Stimulated activated CD8-positive, alpha-beta memory T cell treated with anti-CD3 and anti-CD28 coated beads, Interleukin-7, amount 100 ng/mL, for 48 hours (primary cell): ENCODE data around the gene STARD4.

Experiments
- DNase-seq, 2 donors: peaks; one replicate each; pipeline ENCODE4 v3.0.0-alpha.2; 2020; ENCODE audit warnings: low read depth in 1 of 2; ENCODE audit errors: extremely low read depth in 1 of 2

Gene STARD4

DNA sequence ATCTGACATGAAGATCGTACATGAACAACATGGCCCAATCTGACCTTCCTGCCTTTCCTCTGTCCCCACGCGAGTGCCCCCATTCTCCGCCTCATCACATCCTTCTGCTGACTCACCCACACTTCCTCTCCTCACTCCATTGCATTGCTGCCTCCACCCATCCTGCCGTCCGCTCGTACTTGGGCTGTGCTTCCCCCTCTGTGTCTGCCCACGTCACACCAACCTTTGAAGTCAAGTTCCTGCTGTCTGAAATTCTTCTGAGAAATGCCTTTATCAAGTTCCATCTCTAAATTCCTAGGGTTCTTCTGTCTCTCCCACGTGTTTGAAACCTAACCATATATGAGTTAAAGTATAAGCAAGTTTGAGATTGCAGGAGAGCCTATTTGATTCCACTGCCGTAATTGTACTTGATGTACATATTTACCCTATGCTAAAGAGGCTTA is 18.0 kb upstream of the STARD4 start:
- peak; percentile 66 to 79 for DNase-seq

GRCh38 chr5:111528056-111528455 is 15.7 kb upstream of the STARD4 start:
- DNase-seq: no peak

DNA sequence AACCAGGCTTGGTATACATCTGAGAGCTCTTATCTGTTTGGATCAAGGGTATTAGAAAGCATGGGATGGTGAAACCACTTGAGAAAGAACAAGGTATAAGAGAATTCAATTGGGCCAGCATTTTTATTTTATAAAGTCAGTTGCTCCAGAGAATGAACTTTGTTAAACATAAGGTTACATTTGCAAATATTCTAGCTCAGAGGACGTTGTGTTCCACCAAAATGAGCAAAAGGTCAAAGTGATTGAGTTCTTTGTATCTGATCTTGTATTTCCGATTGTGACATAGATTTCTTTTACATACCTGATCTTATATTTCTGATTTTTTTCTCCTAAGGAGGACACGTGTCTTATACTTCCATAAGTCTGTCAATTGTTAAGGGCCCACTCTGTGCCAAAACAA is 8.6 kb upstream of the STARD4 start:
- no peak for DNase-seq

DNA sequence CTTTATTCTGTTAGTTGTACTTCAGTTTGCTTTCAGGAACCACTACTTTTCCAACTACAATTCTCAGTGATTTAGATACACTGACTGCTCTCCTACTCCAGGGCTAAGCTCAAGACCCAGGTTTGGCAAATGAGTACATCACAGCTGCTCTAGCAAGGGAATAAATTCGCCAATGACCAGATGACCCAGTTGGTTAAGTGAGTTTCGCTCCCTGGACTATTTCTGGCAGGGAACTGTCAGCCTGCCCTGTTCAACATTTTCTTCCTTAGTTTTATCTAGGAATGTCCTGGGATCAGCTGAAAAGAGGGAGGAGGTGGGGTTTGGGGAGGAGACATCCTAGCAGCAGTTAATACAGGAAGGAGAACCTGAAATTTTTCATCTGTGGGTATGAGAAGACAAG is 6.4 kb upstream of the STARD4 start:
- no peak for DNase-seq

DNA sequence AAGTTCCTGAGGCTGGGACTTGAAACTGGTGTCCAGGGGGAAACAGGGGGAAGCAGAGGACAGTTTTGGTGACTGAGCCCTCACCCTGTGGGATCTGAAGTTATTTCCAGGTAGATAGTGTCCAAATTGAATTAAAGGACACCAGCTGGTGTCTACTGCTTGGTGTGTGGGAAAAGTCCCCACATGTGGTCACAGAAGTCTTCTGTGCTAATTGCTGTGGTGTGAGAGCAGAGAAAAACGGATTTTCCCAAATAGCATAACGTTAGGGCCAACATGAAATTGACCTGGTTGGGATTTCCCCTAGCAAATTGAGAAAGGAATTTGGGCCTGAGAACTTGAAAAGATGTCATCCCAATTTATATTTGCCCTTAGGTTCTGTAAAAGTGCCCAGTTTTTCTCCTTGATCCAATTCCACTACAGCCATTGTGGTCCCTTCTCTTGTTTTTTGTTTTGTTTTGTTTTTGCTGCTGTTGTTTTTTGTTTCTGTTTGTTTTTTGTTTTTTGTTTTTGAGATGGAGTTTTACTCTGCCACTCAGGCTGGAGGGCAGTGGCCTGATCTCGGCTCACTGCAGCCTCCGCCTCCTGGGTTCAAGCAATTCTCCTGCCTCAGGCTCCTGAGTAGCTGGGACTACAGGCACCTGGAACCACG is 5.6 kb upstream of the STARD4 start:
- DNase-seq: no peak

- no peak for DNase-seq
Measured at GRCh38 chr5:111514087-111514486, 1.8 kb upstream of the STARD4 start.

DNA sequence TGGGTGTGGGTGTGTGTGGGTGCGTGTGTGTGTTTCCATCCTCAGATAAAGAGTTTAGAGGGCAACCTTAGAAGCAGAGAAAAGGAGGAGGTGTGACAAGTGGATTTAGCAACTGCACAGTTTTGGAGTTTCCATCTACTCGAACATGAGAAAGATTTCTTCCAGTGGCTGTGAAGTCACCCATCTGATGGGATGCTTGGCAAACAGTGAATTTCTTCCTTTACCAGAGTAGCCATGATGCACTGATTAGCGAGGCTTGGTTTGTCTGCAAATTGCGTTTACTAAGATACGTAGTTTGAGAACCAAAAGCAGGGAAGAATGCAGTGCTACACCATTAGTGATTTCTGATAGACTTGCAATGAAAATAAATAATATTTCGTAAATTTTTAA is 791 bp upstream of the STARD4 start:
- DNase-seq: peak in 1 of 2 donors; percentile 32

DNA sequence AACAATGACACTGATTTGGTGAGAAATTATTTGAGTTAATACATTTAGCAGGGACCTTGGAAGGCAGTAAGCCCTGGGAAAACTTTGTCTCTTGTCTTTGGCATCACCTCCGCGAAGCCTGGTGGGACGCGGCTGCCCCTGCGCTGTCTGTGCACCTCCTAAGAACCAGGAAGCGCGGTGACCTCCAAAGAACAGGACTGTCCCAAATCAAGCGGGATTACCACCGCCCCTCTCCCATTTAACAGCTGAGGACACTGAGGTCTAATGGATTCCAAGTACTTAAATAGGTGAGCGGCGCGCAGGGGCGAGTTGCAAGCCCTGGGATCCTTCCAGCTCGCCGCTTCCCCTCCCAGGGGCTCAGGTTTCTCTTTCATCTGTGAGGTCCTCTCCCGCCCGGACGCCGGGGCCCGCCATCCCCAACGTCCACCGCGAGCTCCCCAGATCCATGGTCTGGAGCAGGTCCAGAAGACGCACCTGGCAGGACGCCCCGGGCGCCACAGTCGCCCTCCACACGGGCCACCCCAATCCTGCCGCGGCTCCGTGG is 432 bp downstream of the STARD4 start:
- DNase-seq: no peak

DNA sequence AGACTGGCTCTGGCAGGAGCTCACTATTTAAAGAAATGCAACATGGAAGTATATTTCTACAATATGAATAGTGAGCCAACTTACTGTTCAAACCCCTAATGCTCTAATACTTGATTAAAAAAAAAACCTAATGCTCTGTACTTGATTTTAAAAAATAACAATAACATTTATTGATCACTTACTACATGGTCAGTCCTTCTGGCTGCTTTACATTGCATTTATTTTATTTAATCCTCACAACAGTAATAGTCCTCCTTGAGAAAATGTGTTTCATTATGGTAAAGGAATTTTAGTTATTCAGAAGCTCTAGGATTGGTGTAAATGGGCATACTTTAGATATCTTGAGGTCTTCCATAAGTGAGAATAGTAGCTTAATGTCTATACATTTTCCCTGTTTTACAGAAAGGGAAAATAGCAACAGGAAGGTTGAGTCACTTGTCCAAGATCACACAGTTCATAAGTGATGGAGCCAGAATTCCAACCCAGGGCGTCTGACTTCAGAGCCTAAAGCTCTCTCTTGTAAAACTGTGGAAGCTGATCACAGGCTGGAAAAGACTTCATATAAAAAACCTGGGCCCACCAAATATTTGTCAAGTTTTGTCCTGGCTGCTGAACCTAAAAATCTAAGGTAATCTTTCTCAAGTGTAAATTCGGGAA is 1.0 kb downstream of the STARD4 start:
- DNase-seq: no peak

DNA sequence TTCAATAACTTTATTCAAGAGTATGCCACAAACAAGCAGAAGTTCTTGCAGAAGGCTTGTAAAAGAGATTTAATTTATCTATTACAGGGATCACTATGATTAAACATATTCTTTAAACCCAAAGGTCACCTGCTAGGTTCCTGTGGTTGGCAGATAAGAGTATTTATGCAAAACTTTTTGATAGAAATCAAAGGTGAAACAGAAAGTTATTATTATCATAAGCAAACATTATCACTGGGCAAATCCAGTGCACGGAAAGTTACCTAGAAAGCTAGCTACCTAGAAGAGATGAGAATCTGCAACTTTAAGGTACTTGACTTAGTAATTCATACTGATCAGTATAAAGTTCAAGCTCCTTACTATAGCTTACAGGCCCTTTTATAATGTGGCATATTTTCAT is 3.2 kb downstream of the STARD4 start:
- DNase-seq: no peak

DNA sequence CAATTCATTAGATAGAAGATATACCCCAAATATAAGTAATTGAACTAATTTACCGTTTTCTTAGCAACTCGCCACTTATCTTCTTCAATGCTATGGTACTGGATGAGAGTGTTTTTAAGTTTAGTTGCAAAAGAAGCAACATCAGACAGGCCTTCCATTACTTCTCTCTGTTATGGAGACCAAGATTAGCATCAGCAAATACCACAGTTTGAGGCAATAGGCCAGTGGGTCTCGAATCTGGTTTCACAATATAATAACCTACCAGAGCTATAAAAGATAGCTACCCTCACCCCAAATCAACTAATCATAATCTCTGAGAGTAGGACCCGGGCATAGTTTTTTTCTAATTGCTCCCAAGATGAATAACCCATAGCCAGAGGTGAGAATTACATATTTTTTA is 5.1 kb downstream of the STARD4 start:
- DNase-seq: no peak

DNA sequence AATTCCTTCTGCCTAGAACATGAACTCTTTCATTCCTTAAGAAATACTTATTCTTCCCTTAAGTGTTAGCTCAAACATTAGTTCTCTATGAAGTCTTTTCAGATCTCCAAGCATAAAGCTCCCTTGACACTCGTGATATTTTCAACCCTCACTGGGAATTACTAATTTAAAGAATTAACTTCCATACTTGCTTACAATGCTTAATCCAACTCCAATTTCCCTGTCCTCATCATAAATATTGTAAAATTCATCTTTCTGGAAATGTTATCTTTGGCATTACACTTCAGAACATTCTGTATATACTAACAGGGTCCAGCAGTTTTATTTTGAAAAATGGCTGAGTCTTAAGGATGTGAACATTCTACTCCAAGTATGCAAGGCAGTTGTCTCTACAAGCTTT is 7.2 kb downstream of the STARD4 start:
- DNase-seq: no peak

DNA sequence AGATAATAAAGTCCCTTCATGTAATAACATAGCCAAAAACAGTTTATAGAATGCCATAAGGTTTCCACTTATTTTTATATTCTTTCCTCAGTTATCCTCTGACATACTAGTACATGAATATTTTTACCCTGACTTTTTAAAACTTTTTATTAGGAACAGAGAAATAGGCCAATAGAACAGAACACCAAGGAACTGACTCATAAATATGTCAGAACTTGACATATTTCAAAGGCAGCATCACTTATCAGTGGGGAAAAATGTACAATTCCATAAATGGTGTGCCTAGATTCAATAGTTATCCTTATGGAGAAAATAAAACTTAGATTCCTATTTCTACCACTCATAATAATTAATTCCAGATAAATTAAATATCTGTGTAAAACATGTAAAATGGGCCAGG is 9.4 kb downstream of the STARD4 start:
- no peak for DNase-seq

GRCh38 chr5:111498346-111498745 is 14.0 kb downstream of the STARD4 start:
- no peak for DNase-seq

DNA sequence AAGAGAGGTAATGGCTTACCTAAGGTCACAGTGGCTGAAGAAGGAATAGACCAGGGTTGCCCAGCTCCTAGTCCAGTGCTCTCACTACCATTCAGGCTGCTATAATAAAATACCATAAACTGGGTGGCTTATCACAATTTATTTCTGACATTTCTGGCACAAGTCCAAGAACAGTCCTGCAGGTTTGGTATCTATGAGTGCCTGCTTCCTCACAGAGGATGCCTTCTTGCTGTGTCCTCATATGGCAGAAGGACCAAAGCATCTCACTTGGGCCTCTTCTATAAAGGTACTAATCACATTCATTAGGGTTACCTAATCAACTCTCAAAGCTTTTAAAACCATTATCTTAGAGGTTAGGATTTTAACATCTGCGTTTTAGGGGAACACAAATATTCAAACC is 17.2 kb downstream of the STARD4 start:
- no peak for DNase-seq

DNA sequence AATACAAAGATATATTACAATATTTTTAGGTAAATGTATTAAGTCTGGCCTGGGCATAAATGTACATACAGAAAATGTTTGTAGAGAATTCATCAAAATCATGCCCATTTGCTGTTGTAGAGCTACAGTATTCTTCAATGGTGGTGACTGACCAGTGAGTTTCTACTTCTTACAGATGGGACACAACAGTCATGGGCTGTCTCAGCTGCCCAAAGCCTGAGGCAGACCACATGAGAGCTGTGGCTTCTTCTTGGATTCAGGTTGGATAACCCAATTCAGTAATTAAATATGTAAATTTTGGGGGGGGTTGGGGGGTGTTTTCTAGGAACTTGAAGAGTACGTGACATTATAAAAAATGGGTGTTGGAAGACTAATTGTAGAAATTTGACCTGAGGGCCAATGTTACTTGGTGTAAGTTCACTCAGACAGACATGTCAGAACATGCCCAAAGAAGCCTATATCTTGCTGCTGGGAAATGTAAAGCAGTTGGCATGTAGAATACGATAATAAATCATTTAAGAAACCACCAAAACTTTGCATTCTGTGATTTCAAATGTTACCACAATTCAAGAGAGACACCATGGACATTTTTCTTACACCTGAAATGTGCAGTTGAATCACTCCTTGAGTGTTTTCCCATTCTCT is 17.9 kb downstream of the STARD4 start:
- no peak for DNase-seq

- DNase-seq: no peak
Measured at GRCh38 chr5:111493031-111493430, 19.3 kb downstream of the STARD4 start.

DNA sequence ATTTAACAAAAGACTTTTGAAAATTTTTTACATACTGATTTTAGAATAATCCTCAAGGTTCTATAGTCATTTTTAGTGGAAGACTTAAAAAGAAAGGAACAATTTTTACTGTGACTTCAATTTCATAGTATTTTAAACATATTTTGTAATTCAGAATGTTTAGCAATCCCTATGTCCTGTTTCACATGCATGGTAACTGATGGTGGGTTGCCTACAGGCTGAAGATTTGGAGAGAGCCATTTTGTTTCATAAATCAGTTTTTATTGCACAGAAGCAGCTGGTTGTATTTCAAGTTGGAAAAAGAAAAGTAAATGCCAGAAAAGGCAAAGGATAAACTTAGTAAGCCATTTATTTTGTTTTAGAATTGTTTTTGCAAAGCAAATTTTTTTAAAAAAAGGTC is 24.0 kb downstream of the STARD4 start:
- DNase-seq: no peak

GRCh38 chr5:111486926-111487325 is 25.4 kb downstream of the STARD4 start:
- DNase-seq: no peak

- no peak for DNase-seq
Measured at GRCh38 chr5:111486055-111486454, 26.3 kb downstream of the STARD4 start.

GRCh38 chr5:111480346-111480745 is 32.0 kb downstream of the STARD4 start:
- DNase-seq: no peak

GRCh38 chr5:111478898-111479297 is 33.4 kb downstream of the STARD4 start:
- DNase-seq: no peak
